ES-I3 (cell line): ENCODE results near the gene UNC13A.

Experiments used
- H3K36me3 ChIP-seq: 2 replicates; pipeline ENCODE4 v1.6.1; 2013; ENCODE audit warnings: mild to moderate bottlenecking, low read length, control low read depth, moderate library complexity; ENCODE audit not compliant: insufficient read depth
- H3K4me1 ChIP-seq: 2 replicates; pipeline ENCODE4 v1.6.1; 2013; ENCODE audit warnings: mild to moderate bottlenecking, control low read depth, low read length; ENCODE audit not compliant: insufficient read depth
- H3K9ac ChIP-seq: 2 replicates; pipeline ENCODE4 v1.6.1; 2013; ENCODE audit warnings: low read depth, mild to moderate bottlenecking, low read length, moderate library complexity
- H3K9me3 ChIP-seq: 2 replicates; pipeline ENCODE4 v1.6.1; 2013; ENCODE audit warnings: mild to moderate bottlenecking, low read length, moderate library complexity; ENCODE audit not compliant: control insufficient read depth, insufficient read depth

The UNC13A gene

GRCh38 chr19:17720440-17720839 is 32.3 kb upstream of the UNC13A start:
- Histone ChIP-seq H3K4me1 (peaks cover 11% of the 10 kb centered on the region), H3K9ac (peak overlapping the region; percentile 81)

GRCh38 chr19:17719730-17720400 is 31.7 kb upstream of the UNC13A start:
- peaks cover 5% of the 10 kb centered on the region for H3K36me3 ChIP-seq
- H3K9me3 ChIP-seq, result no peaks in the 10 kb centered on the region
- peaks cover 11% of the 10 kb centered on the region for H3K4me1 ChIP-seq
- H3K9ac ChIP-seq, result peak overlapping the region; percentile 81

More at GRCh38 chr19:17720440-17720839, 32.3 kb upstream of the UNC13A start:
- H3K36me3 ChIP-seq, result peaks cover 5% of the 10 kb centered on the region
- no peaks in the 10 kb centered on the region for H3K9me3 ChIP-seq

- Histone ChIP-seq H3K4me1 (peaks cover 11% of the 10 kb centered on the region), H3K9ac (peak within 1 kb of the TSS; percentile 81), H3K36me3 (peaks cover 5% of the 10 kb centered on the region), H3K9me3 (no peaks in the 10 kb centered on the region)
Observed at GRCh38 chr19:17718947-17719711, 31.0 kb upstream of the UNC13A start, which contains the start of gene MAP1S. MAP1S (plus strand) TSS chr19:17719480; CDS start chr19:17719503, 23 bp downstream.

GRCh38 chr19:17718550-17718946 is 30.4 kb upstream of the UNC13A start:
- H3K4me1 ChIP-seq, result peaks cover 11% of the 10 kb centered on the region
- peaks cover 5% of the 10 kb centered on the region for H3K36me3 ChIP-seq
- H3K9me3 ChIP-seq, result no peaks in the 10 kb centered on the region
- H3K9ac ChIP-seq, result peak overlapping the region; percentile 81

GRCh38 chr19:17716309-17716929 is 28.3 kb upstream of the UNC13A start:
- no peaks in the 10 kb centered on the region for H3K9me3 ChIP-seq
- no peak overlapping the region for H3K9ac ChIP-seq
- peaks cover 5% of the 10 kb centered on the region for H3K36me3 ChIP-seq
- peaks cover 11% of the 10 kb centered on the region for H3K4me1 ChIP-seq

GRCh38 chr19:17711851-17712250 is 23.7 kb upstream of the UNC13A start:
- Histone ChIP-seq H3K36me3 (no peaks in the 10 kb centered on the region), H3K4me1 (no peaks in the 10 kb centered on the region), H3K9me3 (no peaks in the 10 kb centered on the region), H3K9ac (no peak overlapping the region)

DNA sequence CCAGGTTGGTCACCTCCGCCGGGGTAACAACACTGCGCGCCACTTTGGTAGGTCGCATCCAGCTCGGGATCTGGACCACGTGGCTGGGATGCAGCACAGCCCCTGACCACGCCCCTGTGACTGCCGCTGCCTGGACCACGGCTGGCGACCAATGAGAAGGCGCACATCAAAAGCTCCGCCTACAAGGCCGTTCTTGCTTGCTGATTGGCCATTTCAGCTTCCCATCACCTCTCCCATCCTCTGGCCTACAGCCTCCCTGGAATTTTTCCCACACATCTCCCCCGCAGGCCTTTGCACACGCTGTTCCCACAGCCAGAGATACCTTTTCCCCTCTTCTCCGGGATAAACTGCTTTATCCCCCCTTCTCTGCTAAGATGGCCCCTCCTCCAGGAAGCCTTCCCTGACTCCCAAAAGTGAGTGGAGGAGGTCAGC is 18.6 kb upstream of the UNC13A start:
- H3K4me1 ChIP-seq, result no peaks in the 10 kb centered on the region
- H3K9ac ChIP-seq, result peak overlapping the region; percentile 31; the same call in 1 of the 2 replicates
- H3K9me3 ChIP-seq, result no peaks in the 10 kb centered on the region
- H3K36me3 ChIP-seq, result no peaks in the 10 kb centered on the region

DNA sequence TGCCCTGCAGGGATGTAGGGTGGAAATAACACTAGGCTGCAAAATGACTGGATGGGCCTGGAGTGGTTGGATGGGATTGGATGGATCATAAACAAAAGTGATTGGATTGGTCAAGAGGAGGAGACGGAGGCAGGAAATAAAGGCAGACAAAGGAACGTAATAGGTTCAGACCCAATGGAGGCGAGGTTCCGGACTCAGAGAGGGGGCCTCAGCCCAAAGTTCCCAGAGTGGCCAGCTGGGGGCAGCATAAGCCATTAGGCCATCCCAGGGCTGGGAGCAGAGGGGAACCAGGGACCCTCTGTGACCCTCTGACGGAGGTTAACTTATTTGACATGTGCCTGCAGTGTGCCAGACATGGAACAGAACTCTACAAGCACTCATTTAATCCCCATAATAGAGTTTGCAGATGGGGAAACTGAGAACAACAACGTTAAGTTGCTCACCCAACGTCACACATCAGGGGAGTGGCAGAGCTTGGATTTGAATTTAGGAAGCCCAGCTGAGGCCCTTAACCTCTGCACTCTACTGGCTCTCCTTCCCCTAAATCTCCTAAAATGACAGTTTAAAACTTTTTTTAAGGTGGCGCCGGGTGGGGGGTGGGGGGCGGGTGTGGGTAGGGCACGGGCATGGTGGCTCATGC is 15.8 kb upstream of the UNC13A start:
- no peaks in the 10 kb centered on the region for H3K4me1 ChIP-seq
- H3K9ac ChIP-seq, result no peak overlapping the region
- no peaks in the 10 kb centered on the region for H3K9me3 ChIP-seq
- H3K36me3 ChIP-seq, result no peaks in the 10 kb centered on the region

DNA sequence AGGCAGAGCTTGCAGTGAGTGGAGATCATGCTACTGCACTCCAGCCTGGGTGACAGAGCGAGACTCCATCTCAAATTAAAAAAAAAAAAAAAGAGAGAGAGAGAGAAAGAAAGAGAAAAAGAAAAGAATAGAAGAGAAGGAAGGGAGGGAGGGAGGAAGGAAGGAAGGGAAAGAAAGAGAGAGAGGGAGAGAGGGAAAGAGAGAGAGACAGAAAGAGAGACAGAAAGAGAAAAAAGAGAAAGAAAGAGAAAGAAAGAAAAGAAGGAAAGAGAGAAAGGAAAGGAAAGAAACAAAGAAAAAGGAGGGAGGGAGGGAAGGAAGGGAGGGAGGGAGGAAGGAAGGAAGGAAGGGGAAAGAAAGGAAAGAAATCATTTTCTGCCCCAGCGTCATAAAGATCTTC is 7.0 kb upstream of the UNC13A start:
- Histone ChIP-seq H3K9ac (no peak overlapping the region), H3K36me3 (no peaks in the 10 kb centered on the region), H3K9me3 (no peaks in the 10 kb centered on the region), H3K4me1 (no peaks in the 10 kb centered on the region)

GRCh38 chr19:17692566-17692965 is 4.4 kb upstream of the UNC13A start:
- H3K9me3 ChIP-seq, result no peaks in the 10 kb centered on the region
- no peak overlapping the region for H3K9ac ChIP-seq
- H3K4me1 ChIP-seq, result peaks cover 4% of the 10 kb centered on the region; the same call in 1 of the 2 replicates
- H3K36me3 ChIP-seq, result no peaks in the 10 kb centered on the region

GRCh38 chr19:17688853-17689595 is 870 bp upstream of the UNC13A start:
- Histone ChIP-seq H3K9ac (peak overlapping the region; percentile 56; the same call in 1 of the 2 replicates), H3K36me3 (no peaks in the 10 kb centered on the region), H3K4me1 (peaks cover 7% of the 10 kb centered on the region; the same call in 1 of the 2 replicates), H3K9me3 (no peaks in the 10 kb centered on the region)

- H3K36me3 ChIP-seq, result no peaks in the 10 kb centered on the region
- peak overlapping the region; percentile 86 for H3K9ac ChIP-seq
- peaks cover 7% of the 10 kb centered on the region; the same call in 1 of the 2 replicates for H3K4me1 ChIP-seq
- H3K9me3 ChIP-seq, result no peaks in the 10 kb centered on the region
Observed at GRCh38 chr19:17687141-17687856, 855 bp downstream of the UNC13A start.

DNA sequence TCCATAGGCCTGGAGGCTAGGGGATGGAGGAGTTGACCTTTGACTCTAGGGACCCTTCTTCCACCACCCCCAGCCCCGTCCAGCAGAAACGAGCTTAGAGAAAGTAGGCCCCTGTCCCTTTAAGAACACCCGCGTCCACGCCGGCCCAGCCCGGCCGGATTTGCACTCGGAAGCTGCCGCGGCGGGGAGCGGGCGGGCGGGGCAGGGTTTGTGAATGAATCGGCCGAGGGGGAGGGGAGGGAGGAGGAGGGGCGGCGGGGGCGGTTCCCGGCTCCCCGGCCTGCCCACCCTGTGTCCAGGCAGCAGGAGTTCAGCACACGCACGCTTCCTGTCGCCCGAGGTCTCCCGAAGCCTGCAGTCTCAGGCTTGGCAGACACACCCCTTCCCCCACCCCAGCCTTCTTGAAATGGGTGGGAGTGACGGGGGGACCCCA is 1.5 kb downstream of the UNC13A start:
- no peaks in the 10 kb centered on the region for H3K9me3 ChIP-seq
- H3K9ac ChIP-seq, result peak overlapping the region; percentile 86
- H3K36me3 ChIP-seq, result no peaks in the 10 kb centered on the region
- H3K4me1 ChIP-seq, result peaks cover 7% of the 10 kb centered on the region; the same call in 1 of the 2 replicates
